ENCODE results near the gene U2SURP. TPM values are rescaled to one million over a fixed set of nuclear protein-coding genes. Genes with fewer than 3 reads are reported as not detected.

Gene U2SURP
- total RNA-seq, 1 experiment from 2014 or later = 132 TPM

GRCh38 chr3:142961539-142961938, 39.8 kb upstream of the U2SURP start:
- H3K9me2 ChIP-seq (ENCODE audit: insufficient read depth) = no peaks in the 10 kb centered on the region

More at GRCh38 chr3:142961539-142961938, 39.8 kb upstream of the U2SURP start:
- no peak overlapping the region for H3K4me2 ChIP-seq (ENCODE audit: low read length)
- H3K27me3 ChIP-seq (ENCODE audit: insufficient read depth, low read length) = no peaks in the 10 kb centered on the region
- no peak for ATAC-seq
- intact Hi-C loops (cut with micrococcal nuclease) = no loop called here
- H4K20me1 ChIP-seq (ENCODE audit: insufficient read depth) = no peaks in the 10 kb centered on the region
- POLR2A ChIA-PET = interaction anchor here (1.2 kb wide), 1 partner anchor 20 kb away, joined by 3 read pairs; no protein-coding TSS in a partner anchor
- no peak for DNase-seq (ENCODE audit: low read depth, low spot score)
- H2AFZ ChIP-seq (ENCODE audit: low read depth, low read length, poor library complexity, severe bottlenecking) = no peak overlapping the region
- CTCF ChIA-PET = no interaction called here
- TF ChIP-seq EZH2 (IDR thresholded peaks at IDR 0.05) = no peak
- TF ChIP-seq TCF7L2 (IDR thresholded peaks at IDR 0.05; ENCODE audit: borderline replicate concordance, extremely low read depth, insufficient read depth, insufficient read length) = no peak
- TF ChIP-seq POLR2A (IDR thresholded peaks at IDR 0.05; ENCODE audit: borderline replicate concordance, extremely low read depth, insufficient read depth, insufficient read length) = no peak
- TF ChIP-seq SIN3A (IDR thresholded peaks at IDR 0.05; ENCODE audit: low read depth) = no peak
- TF ChIP-seq CEBPB (IDR thresholded peaks at IDR 0.05; ENCODE audit: low read depth) = no peak
- no peak for TF ChIP-seq EZH2phosphoT487 (IDR thresholded peaks at IDR 0.05; ENCODE audit: borderline replicate concordance)
- no peak for TF ChIP-seq EGR1 (IDR thresholded peaks at IDR 0.05; ENCODE audit: low read depth)
- no peak for TF ChIP-seq JUND (IDR thresholded peaks at IDR 0.05)
- no peak for TF ChIP-seq REST (IDR thresholded peaks at IDR 0.05; ENCODE audit: low read depth)
- TF ChIP-seq POLR2AphosphoS5 (IDR thresholded peaks at IDR 0.05; ENCODE audit: low read depth, low read length) = no peak
- no peak for TF ChIP-seq YY1 (IDR thresholded peaks at IDR 0.05; ENCODE audit: extremely low read depth, insufficient replicate concordance, low read depth, low read length)
- no peak for TF ChIP-seq MAX (IDR thresholded peaks at IDR 0.05)
- peaks cover 6 to 19% of the 10 kb centered on the region in 2 experiments for H3K4me1 ChIP-seq (ENCODE audit: control insufficient read depth in 1 of 2, insufficient read depth in 2 of 2, low read length in 2 of 2)
- RAD21 ChIA-PET (ENCODE audit: low non-redundant PET in 1 of 2, low total read pairs in 2 of 2, uncharacterized antibody in 2 of 2, unreplicated experiment in 2 of 2) = no interaction called here
- no peaks in the 10 kb centered on the region for H3K36me3 ChIP-seq (ENCODE audit: control insufficient read depth in 1 of 2, insufficient read depth in 2 of 2, low read length in 2 of 2)
- H3K9ac ChIP-seq (ENCODE audit: low read length) = no peak overlapping the region
- H3K9me3 ChIP-seq (ENCODE audit: control insufficient read depth in 1 of 2, insufficient read depth in 1 of 2, low read depth in 1 of 2, low read length in 2 of 2) = no peaks in the 10 kb centered on the region
- H3K27ac ChIP-seq (ENCODE audit: low read depth, low read length) = no peak overlapping the region
- no TSS peak for BruUV-seq (replicated peaks)
- H3K4me3 ChIP-seq (replicated peaks in 1 of 2; ENCODE audit: low read depth in 1 of 2, low read length in 2 of 2) = no peak overlapping the region
- no peaks in the 10 kb centered on the region for H3K79me2 ChIP-seq (ENCODE audit: insufficient read depth, low read length)

All from HCT116 (cell line).